ENCODE measurements around the gene C6orf62. TPM values are rescaled to one million over a fixed set of nuclear protein-coding genes. Genes with fewer than 3 reads are reported as not detected.
A peak's percentile ranks its signal among the peaks of the same experiment; 100 is the strongest.
"Not testable (repeated sequence)": the region's sequence is repeated elsewhere in the genome, so short reads cannot be mapped to it uniquely, and the experiment has no call there.

C6orf62 gene
- total RNA-seq, 1 experiment from 2014 or later: 379 TPM

- not testable (repeated sequence) for DNase-seq (ENCODE audit: low read depth)
Observed at GRCh38 chr6:24668066-24668996, 50.6 kb downstream of the C6orf62 start.

GRCh38 chr6:24667378-24667803, 51.6 kb downstream of the C6orf62 start:
- peak; percentile 79 for DNase-seq (ENCODE audit: low read depth)

- peak; percentile 98 for DNase-seq (ENCODE audit: low read depth)
Observed at GRCh38 chr6:24666641-24667377, 52.1 kb downstream of the C6orf62 start, which contains the start of the genes ACOT13 and TDP2. ACOT13 (plus strand) TSS chr6:24667077; CDS start chr6:24667264, 187 bp downstream. TDP2 (minus strand) TSS chr6:24666899; CDS start chr6:24666862, 37 bp downstream.

- peak; percentile 59 for DNase-seq (ENCODE audit: low read depth)
Observed at GRCh38 chr6:24666097-24666640, 52.8 kb downstream of the C6orf62 start.

GRCh38 chr6:24664046-24664987, 54.6 kb downstream of the C6orf62 start:
- no peak for DNase-seq (ENCODE audit: low read depth)

GRCh38 chr6:24663189-24663588, 55.8 kb downstream of the C6orf62 start:
- no peak for DNase-seq (ENCODE audit: low read depth)

GRCh38 chr6:24662236-24662635, 56.7 kb downstream of the C6orf62 start:
- no peak for DNase-seq (ENCODE audit: low read depth)

GRCh38 chr6:24661759-24662158, 57.2 kb downstream of the C6orf62 start:
- not testable (repeated sequence) for DNase-seq (ENCODE audit: low read depth)

- DNase-seq (ENCODE audit: low read depth): no peak
Observed at GRCh38 chr6:24660105-24660504, 58.8 kb downstream of the C6orf62 start.

- DNase-seq (ENCODE audit: low read depth): no peak
Observed at GRCh38 chr6:24659561-24659960, 59.4 kb downstream of the C6orf62 start.

- no peak for DNase-seq (ENCODE audit: low read depth)
Observed at GRCh38 chr6:24658573-24659560, 60.1 kb downstream of the C6orf62 start.

GRCh38 chr6:24655215-24655614, 63.7 kb downstream of the C6orf62 start:
- DNase-seq (ENCODE audit: low read depth): no peak

Other genes starting within 250 kb of the C6orf62 start
- gene GPLD1, start 229.6 kb downstream of the C6orf62 start, total RNA-seq (2014; rRNA removed; shearing (Covaris generic)): 0.22 TPM in 1 of 2 replicates, not detected in the other
- 1.8 and 3.0 TPM in 2 replicates for gene ALDH5A1, start 224.2 kb downstream of the C6orf62 start, total RNA-seq (2014; rRNA removed; shearing (Covaris generic))
- 0.02 and 0.07 TPM in 2 replicates for gene KIAA0319, start 73.0 kb downstream of the C6orf62 start, total RNA-seq (2014; rRNA removed; shearing (Covaris generic))
- 29.0 and 51.6 TPM in 2 replicates for gene TDP2, start 52.3 kb downstream of the C6orf62 start, total RNA-seq (2014; rRNA removed; shearing (Covaris generic))
- 12.0 and 23.1 TPM in 2 replicates for gene ACOT13, start 52.1 kb downstream of the C6orf62 start, total RNA-seq (2014; rRNA removed; shearing (Covaris generic))
- gene GMNN, start 55.8 kb upstream of the C6orf62 start, total RNA-seq (2014; rRNA removed; shearing (Covaris generic)): 105 and 133 TPM in 2 replicates
- gene ARMH2, start 79.8 kb upstream of the C6orf62 start, total RNA-seq (2014; rRNA removed; shearing (Covaris generic)): not detected in 2 replicates
- 18.6 and 22.9 TPM in 2 replicates for gene RIPOR2, start 216.8 kb upstream of the C6orf62 start, total RNA-seq (2014; rRNA removed; shearing (Covaris generic))

Measured in M059J (cell line).